GM18870 (cell line): ENCODE data around the gene NUDT4B.
A peak's percentile ranks its signal among the peaks of the same experiment; 100 is the strongest.
"Not testable (repeated sequence)": the region's sequence is repeated elsewhere in the genome, so short reads cannot be mapped to it uniquely, and the experiment has no call there.

Experiments
- ATAC-seq: cut with Tn5 transposase; IDR thresholded peaks from one replicate; pipeline ENCODE4 v1.9.1; 2021; ENCODE audit warnings: moderate library complexity; ENCODE audit not compliant: unreplicated experiment

NUDT4B gene

GRCh38 chr1:148735538-148735937 lies 13.0 kb upstream of the NUDT4B start:
- ATAC-seq, result peak; percentile 66

GRCh38 chr1:148738667-148739066 lies 9.9 kb upstream of the NUDT4B start:
- ATAC-seq, result not testable (repeated sequence)

- ATAC-seq, result not testable (repeated sequence)
Observed at GRCh38 chr1:148743200-148743599, 5.4 kb upstream of the NUDT4B start.

GRCh38 chr1:148743726-148744720 lies 4.6 kb upstream of the NUDT4B start:
- not testable (repeated sequence) for ATAC-seq

GRCh38 chr1:148749335-148749681 lies 734 bp downstream of the NUDT4B start:
- ATAC-seq, result peak; percentile 75

GRCh38 chr1:148756231-148756630 lies 7.7 kb downstream of the NUDT4B start:
- not testable (repeated sequence) for ATAC-seq

- ATAC-seq, result not testable (repeated sequence)
Observed at GRCh38 chr1:148757446-148757845, 8.9 kb downstream of the NUDT4B start.

- peak; percentile 92 for ATAC-seq
Observed at GRCh38 chr1:148758412-148758811, 9.8 kb downstream of the NUDT4B start.

GRCh38 chr1:148758925-148759324 lies 10.4 kb downstream of the NUDT4B start:
- ATAC-seq, result not testable (repeated sequence)

- not testable (repeated sequence) for ATAC-seq
Observed at GRCh38 chr1:148759749-148760148, 11.2 kb downstream of the NUDT4B start.

- ATAC-seq, result not testable (repeated sequence)
Observed at GRCh38 chr1:148760206-148760605, 11.6 kb downstream of the NUDT4B start.

GRCh38 chr1:148761360-148761759 lies 12.8 kb downstream of the NUDT4B start:
- not testable (repeated sequence) for ATAC-seq

GRCh38 chr1:148765238-148766019 lies 16.9 kb downstream of the NUDT4B start:
- ATAC-seq, result not testable (repeated sequence)

GRCh38 chr1:148768541-148768940 lies 20.0 kb downstream of the NUDT4B start:
- ATAC-seq, result not testable (repeated sequence)

GRCh38 chr1:148769495-148769894 lies 20.9 kb downstream of the NUDT4B start:
- ATAC-seq, result not testable (repeated sequence)

GRCh38 chr1:148773690-148774089 lies 25.1 kb downstream of the NUDT4B start:
- ATAC-seq, result not testable (repeated sequence)

GRCh38 chr1:148774102-148774501 lies 25.5 kb downstream of the NUDT4B start:
- ATAC-seq, result not testable (repeated sequence)

GRCh38 chr1:148775263-148775662 lies 26.7 kb downstream of the NUDT4B start:
- ATAC-seq, result not testable (repeated sequence)

GRCh38 chr1:148777649-148778048 lies 29.1 kb downstream of the NUDT4B start:
- ATAC-seq, result not testable (repeated sequence)

GRCh38 chr1:148780404-148780803 lies 31.8 kb downstream of the NUDT4B start:
- ATAC-seq, result not testable (repeated sequence)

GRCh38 chr1:148791543-148792099 lies 43.0 kb downstream of the NUDT4B start:
- ATAC-seq, result not testable (repeated sequence)
